HepG2 (cell line): ENCODE measurements around the gene DCDC2C. TPM values are rescaled to one million over a fixed set of nuclear protein-coding genes. Genes with fewer than 3 reads are reported as not detected.

ENCODE experiments used
- EEA1 ChIP-seq: sonication (generic); formaldehyde crosslinking; IDR thresholded peaks from 2 replicates; pipeline ENCODE4 v1.5.1; 2020; ENCODE audit warnings: mild to moderate bottlenecking, missing genetic modification reagents, borderline replicate concordance
- GFI1 ChIP-seq: sonication (generic); formaldehyde crosslinking; IDR thresholded peaks from 2 replicates; pipeline ENCODE4 v1.5.0; 2020; ENCODE audit warnings: missing genetic modification reagents, mild to moderate bottlenecking, borderline replicate concordance
- KDM4B ChIP-seq: sonication (generic); formaldehyde crosslinking; IDR thresholded peaks from 2 replicates; pipeline ENCODE4 v1.4.0; 2020; ENCODE audit warnings: missing genetic modification reagents
- KLF15 ChIP-seq: sonication (generic); formaldehyde crosslinking; IDR thresholded peaks from 2 replicates; pipeline ENCODE4 v1.8.1; 2023; ENCODE audit warnings: borderline replicate concordance, mild to moderate bottlenecking, inconsistent platforms, missing genetic modification reagents, mixed read lengths
- MIER2 ChIP-seq: IDR thresholded peaks from 2 replicates; pipeline ENCODE4 v1.6.1; 2016; ENCODE audit warnings: missing biosample characterization, missing genetic modification reagents
- NR3C1 ChIP-seq: sonication (generic); formaldehyde crosslinking; IDR thresholded peaks from 2 replicates; pipeline ENCODE4 v1.4.0; 2020; ENCODE audit warnings: missing genetic modification reagents
- POLR2AphosphoS2 ChIP-seq: IDR thresholded peaks from 2 replicates; pipeline ENCODE4 v1.6.1; 2011; ENCODE audit warnings: low read depth, low read length, improper control_type of control experiment
- TBX2 ChIP-seq: sonication (generic); formaldehyde crosslinking; IDR thresholded peaks from 2 replicates; pipeline ENCODE4 v1.5.0; 2020; ENCODE audit warnings: missing genetic modification reagents, mild to moderate bottlenecking, borderline replicate concordance
- TMF1 ChIP-seq: sonication (generic); formaldehyde crosslinking; IDR thresholded peaks from 2 replicates; pipeline ENCODE4 v1.8.1; 2022; ENCODE audit warnings: low read depth, missing genetic modification reagents
- ZFAT ChIP-seq: sonication (generic); formaldehyde crosslinking; conservative IDR thresholded peaks from 2 replicates; pipeline ENCODE4 v1.8.1; 2023; ENCODE audit warnings: missing genetic modification reagents, inconsistent platforms
- ZNF337 ChIP-seq: sonication (generic); formaldehyde crosslinking; IDR thresholded peaks from 2 replicates; pipeline ENCODE4 v1.5.1; 2020; ENCODE audit warnings: missing genetic modification reagents, low read depth, mild to moderate bottlenecking, borderline replicate concordance
- ZNF556 ChIP-seq: sonication (generic); formaldehyde crosslinking; IDR thresholded peaks from 2 replicates; pipeline ENCODE4 v1.4.0; 2020; ENCODE audit warnings: mild to moderate bottlenecking, missing genetic modification reagents, borderline replicate concordance
- ZNF841 ChIP-seq: sonication (generic); formaldehyde crosslinking; IDR thresholded peaks from 2 replicates; pipeline ENCODE4 v1.8.1; 2023; ENCODE audit warnings: missing genetic modification reagents, borderline replicate concordance
- polyA plus RNA-seq, 8 experiments: library from polyadenylated mRNA; depleted of rRNA in 3 of 8; stranded (reverse) in 7 of 8; unstranded in 1 of 8; fragments of >200 nt; fragmentation: Illumina TruSeq in 4 of 8; extraction: Trizol in 4 of 8; gene quantifications; 2 replicates each; pipeline versions ENCODE4 v1.2.1 to v1.2.3, GENCODE V29; 2011 to 2016; ENCODE audit warnings: low read depth in 4 of 8, missing spikeins in 1 of 8, mixed read lengths in 1 of 8; ENCODE audit not compliant: insufficient read depth in 1 of 8
- total RNA-seq, 5 experiments: library from RNA; depleted of rRNA; stranded (reverse); fragments of >200 nt; fragmentation: Illumina TruSeq; extraction: Trizol; gene quantifications; 2 replicates each; pipeline ENCODE4 v1.2.3, GENCODE V29; 2016; ENCODE audit warnings: low read depth in 1 of 5
- TF ChIP-seq, protein P1 (sequence below): sonication (generic); formaldehyde crosslinking; IDR thresholded peaks from 2 replicates; pipeline ENCODE4 v1.5.0; 2020; ENCODE audit warnings: missing genetic modification reagents, mild to moderate bottlenecking, borderline replicate concordance
- TF ChIP-seq, protein P2 (sequence below): sonication (generic); formaldehyde crosslinking; IDR thresholded peaks from 2 replicates; pipeline ENCODE4 v1.9.0; 2021; ENCODE audit warnings: missing genetic modification reagents, borderline replicate concordance
- TF ChIP-seq, protein P3 (sequence below): sonication (generic); formaldehyde crosslinking; IDR thresholded peaks from 2 replicates; pipeline ENCODE4 v1.5.1; 2020; ENCODE audit warnings: mild to moderate bottlenecking, missing genetic modification reagents, moderate library complexity
- TF ChIP-seq, protein P4 (sequence below): sonication (generic); formaldehyde crosslinking; conservative IDR thresholded peaks from 2 replicates; pipeline ENCODE4 v1.8.0; 2022; ENCODE audit warnings: mild to moderate bottlenecking, moderate library complexity, missing genetic modification reagents
- TF ChIP-seq, protein P5 (sequence below): sonication (generic); formaldehyde crosslinking; IDR thresholded peaks from 2 replicates; pipeline ENCODE4 v1.4.0; 2020; ENCODE audit warnings: missing genetic modification reagents
- TF ChIP-seq, protein P6 (sequence below): sonication (generic); formaldehyde crosslinking; IDR thresholded peaks from 2 replicates; pipeline ENCODE4 v1.5.1; 2020; ENCODE audit warnings: missing genetic modification reagents, mild to moderate bottlenecking, borderline replicate concordance

DCDC2C gene
- total and polyA plus RNA-seq, 2 of the 13 experiments (the other 11 are each of a cell fraction or from before 2014, with no cell fraction given) = not detected

DNA sequence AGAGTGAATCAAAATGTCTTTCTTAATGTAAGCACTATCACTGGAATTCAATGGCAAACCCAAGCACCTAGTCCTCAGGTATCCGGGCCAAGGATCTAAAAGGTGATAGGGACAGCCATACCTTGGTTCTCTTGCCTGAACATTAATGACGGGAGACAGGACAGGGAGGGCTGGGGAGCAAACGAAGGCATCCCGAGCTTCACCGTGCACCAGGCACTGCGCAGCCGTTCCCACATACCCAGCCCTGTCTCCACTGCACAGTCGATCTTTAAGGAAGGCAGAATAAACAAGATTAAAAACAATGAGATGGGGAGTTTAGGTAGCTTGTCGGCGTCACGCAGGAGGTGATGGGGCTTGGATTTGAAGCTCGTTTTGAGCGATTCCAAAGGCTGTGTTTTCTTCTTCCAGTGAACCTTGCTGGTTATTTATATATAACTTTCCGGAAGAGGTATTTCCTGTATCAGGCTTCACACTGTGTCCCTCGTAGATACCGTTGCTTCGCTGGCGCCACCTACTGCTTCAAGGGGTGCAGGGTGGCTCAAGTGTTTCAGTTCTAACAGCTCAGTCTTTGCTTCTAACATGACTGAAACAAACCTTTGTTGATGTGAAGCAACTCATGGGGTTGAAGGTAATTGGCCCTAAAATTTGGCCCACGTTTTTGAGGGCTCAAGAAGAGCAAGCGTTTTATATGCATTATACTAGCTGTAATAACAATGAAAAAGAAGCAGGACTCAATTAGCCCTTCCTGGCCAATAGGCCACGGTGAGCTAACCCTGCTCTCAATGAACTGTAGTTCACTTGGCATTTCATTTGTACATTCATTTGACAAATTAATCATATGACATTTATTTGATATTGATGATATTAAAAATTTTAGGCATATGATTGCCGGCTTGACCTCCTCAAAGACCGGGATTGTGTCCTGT, 77.4 kb downstream of the DCDC2C start (continued):
- TF ChIP-seq, protein P1, sequence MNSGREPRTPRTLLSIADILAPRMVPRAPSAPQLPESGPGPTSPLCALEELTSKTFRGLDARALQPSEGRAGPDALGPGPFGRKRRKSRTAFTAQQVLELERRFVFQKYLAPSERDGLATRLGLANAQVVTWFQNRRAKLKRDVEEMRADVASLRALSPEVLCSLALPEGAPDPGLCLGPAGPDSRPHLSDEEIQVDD (CRISPR knock-in tag) = no peak
- no peak for TF ChIP-seq EEA1 (CRISPR knock-in tag)
- TF ChIP-seq, protein P2, sequence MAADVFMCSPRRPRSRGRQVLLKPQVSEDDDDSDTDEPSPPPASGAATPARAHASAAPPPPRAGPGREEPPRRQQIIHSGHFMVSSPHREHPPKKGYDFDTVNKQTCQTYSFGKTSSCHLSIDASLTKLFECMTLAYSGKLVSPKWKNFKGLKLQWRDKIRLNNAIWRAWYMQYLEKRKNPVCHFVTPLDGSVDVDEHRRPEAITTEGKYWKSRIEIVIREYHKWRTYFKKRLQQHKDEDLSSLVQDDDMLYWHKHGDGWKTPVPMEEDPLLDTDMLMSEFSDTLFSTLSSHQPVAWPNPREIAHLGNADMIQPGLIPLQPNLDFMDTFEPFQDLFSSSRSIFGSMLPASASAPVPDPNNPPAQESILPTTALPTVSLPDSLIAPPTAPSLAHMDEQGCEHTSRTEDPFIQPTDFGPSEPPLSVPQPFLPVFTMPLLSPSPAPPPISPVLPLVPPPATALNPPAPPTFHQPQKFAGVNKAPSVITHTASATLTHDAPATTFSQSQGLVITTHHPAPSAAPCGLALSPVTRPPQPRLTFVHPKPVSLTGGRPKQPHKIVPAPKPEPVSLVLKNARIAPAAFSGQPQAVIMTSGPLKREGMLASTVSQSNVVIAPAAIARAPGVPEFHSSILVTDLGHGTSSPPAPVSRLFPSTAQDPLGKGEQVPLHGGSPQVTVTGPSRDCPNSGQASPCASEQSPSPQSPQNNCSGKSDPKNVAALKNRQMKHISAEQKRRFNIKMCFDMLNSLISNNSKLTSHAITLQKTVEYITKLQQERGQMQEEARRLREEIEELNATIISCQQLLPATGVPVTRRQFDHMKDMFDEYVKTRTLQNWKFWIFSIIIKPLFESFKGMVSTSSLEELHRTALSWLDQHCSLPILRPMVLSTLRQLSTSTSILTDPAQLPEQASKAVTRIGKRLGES (CRISPR knock-in tag) = no peak
- no peak for TF ChIP-seq NR3C1 (CRISPR knock-in tag)
- no peak for TF ChIP-seq ZNF841 (CRISPR knock-in tag)
- peak; percentile 32; the same call in 1 of the 2 replicates for TF ChIP-seq TBX2
- 0 out of 2 replicates have a peak, but pooled peaks have one; percentile 32 for TF ChIP-seq MIER2 (CRISPR knock-in tag)
- TF ChIP-seq, protein P3, sequence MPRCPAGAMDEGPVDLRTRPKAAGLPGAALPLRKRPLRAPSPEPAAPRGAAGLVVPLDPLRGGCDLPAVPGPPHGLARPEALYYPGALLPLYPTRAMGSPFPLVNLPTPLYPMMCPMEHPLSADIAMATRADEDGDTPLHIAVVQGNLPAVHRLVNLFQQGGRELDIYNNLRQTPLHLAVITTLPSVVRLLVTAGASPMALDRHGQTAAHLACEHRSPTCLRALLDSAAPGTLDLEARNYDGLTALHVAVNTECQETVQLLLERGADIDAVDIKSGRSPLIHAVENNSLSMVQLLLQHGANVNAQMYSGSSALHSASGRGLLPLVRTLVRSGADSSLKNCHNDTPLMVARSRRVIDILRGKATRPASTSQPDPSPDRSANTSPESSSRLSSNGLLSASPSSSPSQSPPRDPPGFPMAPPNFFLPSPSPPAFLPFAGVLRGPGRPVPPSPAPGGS (CRISPR knock-in tag) = no peak
- no peak for TF ChIP-seq KDM4B (CRISPR knock-in tag)
- TF ChIP-seq, protein P4, sequence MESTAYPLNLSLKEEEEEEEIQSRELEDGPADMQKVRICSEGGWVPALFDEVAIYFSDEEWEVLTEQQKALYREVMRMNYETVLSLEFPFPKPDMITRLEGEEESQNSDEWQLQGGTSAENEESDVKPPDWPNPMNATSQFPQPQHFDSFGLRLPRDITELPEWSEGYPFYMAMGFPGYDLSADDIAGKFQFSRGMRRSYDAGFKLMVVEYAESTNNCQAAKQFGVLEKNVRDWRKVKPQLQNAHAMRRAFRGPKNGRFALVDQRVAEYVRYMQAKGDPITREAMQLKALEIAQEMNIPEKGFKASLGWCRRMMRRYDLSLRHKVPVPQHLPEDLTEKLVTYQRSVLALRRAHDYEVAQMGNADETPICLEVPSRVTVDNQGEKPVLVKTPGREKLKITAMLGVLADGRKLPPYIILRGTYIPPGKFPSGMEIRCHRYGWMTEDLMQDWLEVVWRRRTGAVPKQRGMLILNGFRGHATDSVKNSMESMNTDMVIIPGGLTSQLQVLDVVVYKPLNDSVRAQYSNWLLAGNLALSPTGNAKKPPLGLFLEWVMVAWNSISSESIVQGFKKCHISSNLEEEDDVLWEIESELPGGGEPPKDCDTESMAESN = no peak
- TF ChIP-seq, protein P5, sequence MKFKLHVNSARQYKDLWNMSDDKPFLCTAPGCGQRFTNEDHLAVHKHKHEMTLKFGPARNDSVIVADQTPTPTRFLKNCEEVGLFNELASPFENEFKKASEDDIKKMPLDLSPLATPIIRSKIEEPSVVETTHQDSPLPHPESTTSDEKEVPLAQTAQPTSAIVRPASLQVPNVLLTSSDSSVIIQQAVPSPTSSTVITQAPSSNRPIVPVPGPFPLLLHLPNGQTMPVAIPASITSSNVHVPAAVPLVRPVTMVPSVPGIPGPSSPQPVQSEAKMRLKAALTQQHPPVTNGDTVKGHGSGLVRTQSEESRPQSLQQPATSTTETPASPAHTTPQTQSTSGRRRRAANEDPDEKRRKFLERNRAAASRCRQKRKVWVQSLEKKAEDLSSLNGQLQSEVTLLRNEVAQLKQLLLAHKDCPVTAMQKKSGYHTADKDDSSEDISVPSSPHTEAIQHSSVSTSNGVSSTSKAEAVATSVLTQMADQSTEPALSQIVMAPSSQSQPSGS (CRISPR knock-in tag) = no peak
- TF ChIP-seq GFI1 = peak; percentile 24; the same call in 1 of the 2 replicates
- no peak for TF ChIP-seq POLR2AphosphoS2
- TF ChIP-seq ZFAT (CRISPR knock-in tag) = no peak
- 0 out of 2 replicates have a peak, but pooled peaks have one; percentile 35 for TF ChIP-seq ZNF556 (CRISPR knock-in tag)
- TF ChIP-seq, protein P6, sequence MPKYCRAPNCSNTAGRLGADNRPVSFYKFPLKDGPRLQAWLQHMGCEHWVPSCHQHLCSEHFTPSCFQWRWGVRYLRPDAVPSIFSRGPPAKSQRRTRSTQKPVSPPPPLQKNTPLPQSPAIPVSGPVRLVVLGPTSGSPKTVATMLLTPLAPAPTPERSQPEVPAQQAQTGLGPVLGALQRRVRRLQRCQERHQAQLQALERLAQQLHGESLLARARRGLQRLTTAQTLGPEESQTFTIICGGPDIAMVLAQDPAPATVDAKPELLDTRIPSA (CRISPR knock-in tag) = no peak
- no peak for TF ChIP-seq KLF15
- TF ChIP-seq ZNF337 (CRISPR knock-in tag) = no peak
- TF ChIP-seq TMF1 (CRISPR knock-in tag) = no peak
